IPS-18c (cell line): ENCODE data around the gene ZKSCAN3.
"Not testable (repeated sequence)": the region's sequence is repeated elsewhere in the genome, so short reads cannot be mapped to it uniquely, and the experiment has no call there.

ENCODE experiments used
- H3K4me3 ChIP-seq: 2 replicates; pipeline ENCODE4 v1.7.0; 2013; ENCODE audit warnings: low read depth, mild to moderate bottlenecking, low read length, moderate library complexity; ENCODE audit not compliant: insufficient read depth
- H3K9me3 ChIP-seq: one replicate; pipeline ENCODE4 v1.6.1; 2013; ENCODE audit warnings: mild to moderate bottlenecking, low read length, moderate library complexity; ENCODE audit not compliant: control insufficient read depth, insufficient read depth

Gene ZKSCAN3

GRCh38 chr6:28349892-28350737, at the start of gene ZKSCAN3:
ZKSCAN3 (plus strand) TSS chr6:28349947; CDS start chr6:28359587, 9,640 bp downstream.
- peak within 1 kb of the TSS; percentile 85 for H3K4me3 ChIP-seq

DNA sequence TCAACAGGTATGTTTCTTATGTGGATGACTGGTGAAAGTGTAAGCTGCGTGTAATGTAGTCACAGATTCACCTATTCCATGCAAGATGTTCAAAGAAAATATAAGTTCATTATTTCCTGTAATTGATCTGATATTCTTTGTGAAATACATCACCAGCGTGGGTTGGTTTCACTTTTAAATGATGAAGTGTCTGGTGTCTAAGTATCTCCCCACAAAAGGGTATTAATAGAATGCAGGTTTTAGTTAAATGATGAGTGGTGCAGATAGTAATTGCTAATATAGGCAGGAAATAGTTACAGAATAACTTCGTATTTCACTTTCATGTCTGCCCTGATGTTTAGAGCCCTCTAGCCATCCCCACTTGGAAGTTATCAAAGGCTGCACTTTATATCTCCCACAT, 46.2 kb upstream of the ZKSCAN3 start:
- H3K4me3 ChIP-seq, result no peak overlapping the region
- H3K9me3 ChIP-seq, result peaks cover 3% of the 10 kb centered on the region

More at GRCh38 chr6:28349892-28350737, at the start of gene ZKSCAN3:
- H3K9me3 ChIP-seq, result no peaks in the 10 kb centered on the region

DNA sequence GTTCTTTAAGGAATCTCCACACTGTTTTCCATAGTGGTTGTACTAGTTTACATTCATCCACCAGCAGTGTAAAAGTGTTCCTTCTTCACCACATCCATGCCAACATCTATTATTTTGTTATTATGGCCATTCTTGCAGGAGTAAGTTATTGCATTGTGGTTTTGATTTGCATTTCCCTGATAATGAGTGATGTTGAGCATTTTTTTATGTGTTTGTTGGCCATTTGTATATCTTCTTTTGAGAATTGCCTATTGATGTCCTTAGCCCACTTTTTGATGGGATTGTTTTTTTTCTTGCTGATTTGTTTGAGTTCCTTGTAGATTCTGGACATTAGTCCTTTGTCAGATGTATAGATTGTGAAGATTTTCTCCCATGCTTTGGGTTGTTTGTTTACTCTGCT, 43.4 kb upstream of the ZKSCAN3 start:
- not testable (repeated sequence) for H3K9me3 ChIP-seq, H3K4me3 ChIP-seq

GRCh38 chr6:28311139-28311823, 38.5 kb upstream of the ZKSCAN3 start:
- H3K4me3 ChIP-seq, result no peak overlapping the region

GRCh38 chr6:28312939-28313338, 36.8 kb upstream of the ZKSCAN3 start:
- Histone ChIP-seq H3K9me3 (peaks cover 2% of the 10 kb centered on the region), H3K4me3 (no peak overlapping the region)

More at GRCh38 chr6:28311139-28311823, 38.5 kb upstream of the ZKSCAN3 start:
- peaks cover 6% of the 10 kb centered on the region for H3K9me3 ChIP-seq

GRCh38 chr6:28315628-28316027, 34.1 kb upstream of the ZKSCAN3 start:
- H3K4me3 ChIP-seq, result no peak overlapping the region
- H3K9me3 ChIP-seq, result peaks cover 2% of the 10 kb centered on the region

GRCh38 chr6:28317866-28318265, 31.9 kb upstream of the ZKSCAN3 start:
- not testable (repeated sequence) for H3K4me3 ChIP-seq, H3K9me3 ChIP-seq

DNA sequence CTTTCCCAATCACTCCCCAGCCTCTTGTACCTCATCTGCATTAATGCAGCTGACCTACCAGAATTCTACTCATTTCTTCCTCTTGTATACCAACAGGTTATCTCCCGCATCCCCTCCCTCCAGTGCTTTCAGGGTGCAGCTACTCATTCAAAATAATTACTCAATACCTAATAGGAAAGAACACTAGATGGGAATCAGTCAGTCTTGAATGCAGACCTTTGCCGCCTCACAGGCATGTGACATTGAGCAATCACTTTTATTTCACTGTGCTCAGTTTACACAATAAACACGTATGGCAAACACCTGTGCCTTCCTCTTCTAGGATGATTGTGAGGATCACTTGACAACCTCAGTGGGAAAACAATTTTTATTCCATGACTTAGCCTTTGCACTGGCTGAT, 27.1 kb upstream of the ZKSCAN3 start:
- H3K4me3 ChIP-seq, result no peak overlapping the region
- peaks cover 9% of the 10 kb centered on the region for H3K9me3 ChIP-seq

DNA sequence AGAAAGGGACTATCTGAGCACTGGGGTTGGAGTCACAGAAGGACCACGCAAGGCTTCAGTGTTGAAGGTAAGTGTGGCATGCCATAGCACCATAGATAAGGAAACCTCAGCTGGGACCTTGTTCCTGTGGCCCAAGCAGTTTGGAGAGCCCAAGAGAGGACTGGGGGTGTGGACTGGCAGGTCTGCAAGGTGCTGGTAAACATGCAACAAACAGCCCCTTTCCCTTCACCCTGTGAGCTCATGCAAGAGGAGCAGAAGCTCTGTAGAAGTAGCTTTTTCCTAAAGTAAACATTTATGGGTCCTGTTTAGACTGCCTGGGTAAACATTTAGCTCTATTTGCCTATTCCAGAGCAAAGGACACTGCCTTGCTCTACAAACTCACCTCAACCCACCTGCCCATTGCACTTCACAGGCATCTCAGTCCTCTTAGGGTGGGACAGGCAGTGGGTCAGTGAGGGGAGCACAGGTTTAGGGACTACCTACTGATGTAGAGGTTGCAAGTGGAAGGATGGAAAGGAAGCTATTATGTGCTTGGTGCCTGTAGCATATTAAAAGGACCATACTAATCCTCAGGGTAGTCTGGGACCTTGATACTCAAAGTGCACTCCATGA, 25.8 kb upstream of the ZKSCAN3 start:
- Histone ChIP-seq H3K9me3 (peaks cover 9% of the 10 kb centered on the region), H3K4me3 (no peak overlapping the region)

GRCh38 chr6:28326371-28326948, 23.3 kb upstream of the ZKSCAN3 start:
- Histone ChIP-seq H3K9me3 (peaks cover 9% of the 10 kb centered on the region), H3K4me3 (no peak overlapping the region)

DNA sequence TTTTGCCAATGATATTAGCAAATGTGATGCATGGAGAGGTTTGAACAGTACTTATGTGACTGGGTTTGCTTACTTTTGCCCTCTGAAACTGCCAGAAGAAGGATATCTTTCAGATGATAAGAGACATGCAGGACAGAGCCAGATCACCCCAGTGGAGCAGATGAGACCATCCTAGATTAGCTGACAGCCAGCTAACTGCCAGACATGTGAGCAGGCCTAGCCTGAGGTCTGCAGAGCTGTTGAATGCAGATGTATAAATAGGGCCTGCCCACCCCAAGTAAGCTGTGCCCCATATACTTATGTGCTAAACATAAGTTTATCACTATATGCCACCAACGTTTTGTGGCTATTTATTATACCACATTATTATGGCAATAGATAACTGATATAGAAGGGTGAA, 19.7 kb upstream of the ZKSCAN3 start:
- Histone ChIP-seq H3K4me3 (no peak overlapping the region), H3K9me3 (peaks cover 9% of the 10 kb centered on the region)

- Histone ChIP-seq H3K9me3 (no peaks in the 10 kb centered on the region), H3K4me3 (no peak overlapping the region)
Measured at GRCh38 chr6:28333047-28333446, 16.7 kb upstream of the ZKSCAN3 start.

- H3K4me3 ChIP-seq, result no peak overlapping the region
- no peaks in the 10 kb centered on the region for H3K9me3 ChIP-seq
Measured at GRCh38 chr6:28333599-28334018, 16.1 kb upstream of the ZKSCAN3 start.

GRCh38 chr6:28334286-28335039, 15.3 kb upstream of the ZKSCAN3 start:
- Histone ChIP-seq H3K4me3 (peak overlapping the region; percentile 73; the same call in 1 of the 2 replicates), H3K9me3 (no peaks in the 10 kb centered on the region)

DNA sequence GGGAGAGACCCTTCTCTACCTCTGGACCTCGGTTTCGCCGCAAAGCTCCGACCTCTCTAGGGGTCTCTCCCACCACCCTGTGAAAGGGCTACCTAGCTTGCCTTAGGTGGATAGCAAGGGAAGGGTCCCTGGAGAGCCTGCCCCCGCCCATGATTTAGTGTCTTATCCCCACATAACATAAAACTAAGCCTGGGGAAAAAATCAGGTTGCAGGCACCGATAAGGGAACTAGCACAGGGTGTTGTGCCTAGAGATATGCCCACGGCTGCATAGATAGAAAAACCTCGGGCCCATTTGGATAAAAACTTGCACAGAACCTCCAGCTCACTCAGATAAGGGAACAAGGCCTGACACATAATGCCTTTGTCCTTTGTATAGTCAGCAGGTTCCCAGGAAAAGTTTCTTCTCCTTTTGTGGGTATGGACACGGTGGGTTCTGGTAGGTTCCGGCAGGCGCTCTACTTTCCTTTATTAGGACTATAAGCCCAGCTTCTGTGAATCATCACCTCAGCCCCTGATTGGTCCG, 14.6 kb upstream of the ZKSCAN3 start:
- no peaks in the 10 kb centered on the region for H3K9me3 ChIP-seq
- H3K4me3 ChIP-seq, result peak overlapping the region; percentile 73

- no peaks in the 10 kb centered on the region for H3K9me3 ChIP-seq
Measured at GRCh38 chr6:28335564-28336283, 14.0 kb upstream of the ZKSCAN3 start, which contains the start of gene ZSCAN31. ZSCAN31 (minus strand) TSS chr6:28336148; CDS start chr6:28329683, 6,465 bp downstream.

More at GRCh38 chr6:28335564-28336283, 14.0 kb upstream of the ZKSCAN3 start, which contains the start of gene ZSCAN31:
- H3K4me3 ChIP-seq, result peak within 1 kb of the TSS; percentile 73
